Kidney (tissue), 14 donors: ENCODE results near the gene FMN2. TPM values are rescaled to one million over a fixed set of nuclear protein-coding genes. Genes with fewer than 3 reads are reported as not detected.

Source experiments
- DNase-seq, 5 donors: peaks; one replicate each; pipeline ENCODE4 v3.0.0-alpha.2; 2013 to 2020
- FAIRE-seq: peaks from 2 replicates; lab custom pipeline; 2012; peaks lifted over from hg19 to GRCh38; lab: Jason Lieb, UNC
- H3K27ac ChIP-seq, 2 donors: one replicate each; pipeline ENCODE4 v1.7.0; 2013; ENCODE audit warnings: low read depth in 2 of 2, low read length in 2 of 2, inconsistent platforms in 1 of 2
- H3K27me3 ChIP-seq: one replicate; pipeline ENCODE4 v1.7.1; 2013; ENCODE audit warnings: low read length, inconsistent platforms; ENCODE audit not compliant: control insufficient read depth, insufficient read depth
- H3K36me3 ChIP-seq, 3 donors: one replicate each; pipeline versions ENCODE4 v1.7.0 to v1.7.1; 2013; ENCODE audit warnings: low read length in 3 of 3, control low read depth in 1 of 3, inconsistent platforms in 1 of 3; ENCODE audit not compliant: insufficient read depth in 3 of 3, control insufficient read depth in 2 of 3
- H3K4me1 ChIP-seq, 3 donors: one replicate each; pipeline versions ENCODE4 v1.7.0 to v1.7.1; 2013; ENCODE audit warnings: low read length in 3 of 3, inconsistent platforms in 1 of 3, low read depth in 1 of 3; ENCODE audit not compliant: control insufficient read depth in 2 of 3, insufficient read depth in 2 of 3
- H3K4me3 ChIP-seq, 3 donors: one replicate each; pipeline versions ENCODE4 v1.7.0 to v1.8.1; 2013; ENCODE audit warnings: low read length in 3 of 3, control low read depth in 1 of 3, inconsistent platforms in 1 of 3
- H3K9ac ChIP-seq, 3 donors: one replicate each; pipeline versions ENCODE4 v1.7.0 to v1.7.1; 2013; ENCODE audit warnings: low read length in 3 of 3, control low read depth in 1 of 3, inconsistent platforms in 1 of 3
- H3K9me3 ChIP-seq, 3 donors: one replicate each; pipeline versions ENCODE4 v1.7.0 to v1.7.1; 2013; ENCODE audit warnings: low read length in 3 of 3, control low read depth in 1 of 3, inconsistent platforms in 1 of 3; ENCODE audit not compliant: control insufficient read depth in 2 of 3, insufficient read depth in 1 of 3
- CTCF ChIP-seq: IDR thresholded peaks from 3 replicates; pipeline ENCODE4 v1.5.1; 2012; ENCODE audit warnings: mild to moderate bottlenecking, moderate library complexity, borderline replicate concordance; ENCODE audit not compliant: insufficient read depth; ENCODE audit errors: extremely low read depth
- intact Hi-C: fragments of 100-400 bp; cut with DNase I; formaldehyde crosslinking; loops from one replicate; pipeline ENCODE4 v1.11.1; 2022
- polyA plus RNA-seq: library from polyadenylated mRNA; stranded (reverse); fragments of 350-450 nt; fragmentation: Illumina TruSeq; extraction: RNeasy Lipid Tissue Mini Kit (QIAGEN cat#74804); gene quantifications from one replicate; pipeline ENCODE4 v1.2.3, GENCODE V29; 2014; ENCODE audit warnings: low read depth, low replicate concordance; ENCODE audit not compliant: insufficient read depth
- total RNA-seq: library from RNA; stranded (reverse); fragmentation: NEBNext Ultra II Directional; extraction: Animal tissue kit (Norgen Biotek cat#: 25700); gene quantifications from one replicate; pipeline ENCODE4 v1.2.1, GENCODE V29; 2021
- donor health status: control.
- donor health status: control.
- donor health status: control.
- donor health status: control.
- donor health status: control.
- donor health status: DM: yes; HTN: yes; CAD: no.
- donor health status: Normal renal cell carcinoma (clear cell type).

The FMN2 gene
- total and polyA plus RNA-seq, 2 donors from 2014 or later, result 0.06 to 3.4 TPM

- DNase-seq (no peak), FAIRE-seq (no peak)
- Histone ChIP-seq H3K36me3 (no peaks in the 10 kb centered on the region), H3K27ac (no peak overlapping the region), H3K9ac (no peak overlapping the region), H3K4me3 (no peak overlapping the region), H3K4me1 (no peaks in the 10 kb centered on the region), H3K9me3 (no peaks in the 10 kb centered on the region), H3K27me3 (no peaks in the 10 kb centered on the region)
- no peak for TF ChIP-seq CTCF
- intact Hi-C loops, result no loop called here
Observed at GRCh38 chr1:240239309-240239708, 147.6 kb downstream of the FMN2 start.

DNA sequence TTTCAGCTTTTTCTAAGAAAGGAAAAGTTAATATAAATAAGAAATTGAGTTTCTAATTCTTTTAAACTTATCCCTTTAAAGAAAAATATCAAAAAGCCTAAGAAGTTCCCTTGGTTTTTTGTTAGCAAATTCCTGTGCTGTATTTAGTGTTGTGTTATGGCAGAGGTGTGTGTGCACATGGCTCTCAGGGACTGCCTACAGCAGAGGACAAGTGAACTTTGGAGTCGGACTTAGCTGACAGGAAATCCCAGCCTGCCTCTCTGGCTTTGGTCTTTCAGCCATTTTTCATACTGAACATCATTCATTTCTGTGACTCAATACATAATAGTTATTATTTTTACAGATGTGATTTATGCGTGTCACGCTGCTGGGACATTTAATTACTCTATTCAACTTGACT is 149.6 kb downstream of the FMN2 start:
- intact Hi-C loops, result no loop called here
- no peak overlapping the region for H3K9ac ChIP-seq
- H3K27me3 ChIP-seq, result no peaks in the 10 kb centered on the region
- H3K27ac ChIP-seq, result no peak overlapping the region
- H3K4me3 ChIP-seq, result no peak overlapping the region
- H3K9me3 ChIP-seq, result no peaks in the 10 kb centered on the region
- FAIRE-seq (no peak), DNase-seq (no peak)
- no peaks in the 10 kb centered on the region for H3K4me1 ChIP-seq
- no peaks in the 10 kb centered on the region for H3K36me3 ChIP-seq
- no peak for TF ChIP-seq CTCF

GRCh38 chr1:240242601-240243144 is 151.0 kb downstream of the FMN2 start:
- intact Hi-C loops, result no loop called here
- Histone ChIP-seq H3K9me3 (no peaks in the 10 kb centered on the region), H3K27me3 (no peaks in the 10 kb centered on the region), H3K27ac (no peak overlapping the region), H3K4me1 (no peaks in the 10 kb centered on the region), H3K36me3 (no peaks in the 10 kb centered on the region), H3K4me3 (no peak overlapping the region), H3K9ac (no peak overlapping the region)
- no peak for FAIRE-seq
- no peak for TF ChIP-seq CTCF
- DNase-seq, result no peak
